HepG2 (cell line): ENCODE data around the gene FAM162A. TPM values are rescaled to one million over a fixed set of nuclear protein-coding genes. Genes with fewer than 3 reads are reported as not detected.

Experiments used
- ATAC-seq: fragments of 200-7000 bp; cut with Tn5 transposase; 3 replicates; pipeline ENCODE4 v1.9.1; 2020; ENCODE audit warnings: mild to moderate bottlenecking, moderate library complexity
- BruUV-seq: library from RNA; stranded (reverse); fragments of 400-500 nt; replicated peaks from 2 replicates; lab custom pipeline; 2021; lab: Mats Ljungman, UMichigan
- CTCF ChIA-PET: fragments of 300-600 bp; formaldehyde crosslinking; extraction: SDS; loops from one replicate; lab custom pipeline; 2021; ENCODE audit warnings: low total read pairs, inconsistent platforms, low intra/inter-chr PET ratio; lab: Yijun Ruan, JAX
- POLR2A ChIA-PET: fragments of 350-600 bp; sonication (Branson Sonifier 250); formaldehyde crosslinking; loops from one replicate; lab custom pipeline; 2020; ENCODE audit warnings: antibody characterized with exemption, inconsistent platforms; lab: Yijun Ruan, JAX
- DNase-seq: peaks from one replicate; pipeline ENCODE4 v3.0.0-alpha.2; 2015; ENCODE audit warnings: low spot score
- FAIRE-seq: peaks from 3 replicates; lab custom pipeline; 2011; peaks lifted over from hg19 to GRCh38; lab: Jason Lieb, UNC
- H2AFZ ChIP-seq: one replicate; pipeline ENCODE4 v1.6.1; 2011; ENCODE audit warnings: low read length, inconsistent platforms
- H3K27ac ChIP-seq: fragments of 300-600 bp; 3 replicates; pipeline ENCODE4 v1.8.0; 2011; ENCODE audit warnings: mixed run types, mild to moderate bottlenecking, mixed read lengths, low read length, inconsistent platforms; ENCODE audit not compliant: insufficient read depth; ENCODE audit errors: extremely low read length
- H3K27me3 ChIP-seq, 2 experiments: fragments of 200-600 bp in 1 of 2; 2 replicates in 1 of 2; 3 replicates in 1 of 2; pipeline versions ENCODE4 v1.6.0 to v1.8.0; 2011; ENCODE audit warnings: low read length in 2 of 2, mild to moderate bottlenecking in 2 of 2, moderate library complexity in 2 of 2, inconsistent platforms in 1 of 2; ENCODE audit not compliant: insufficient read depth in 2 of 2, control insufficient read depth in 1 of 2
- H3K36me3 ChIP-seq, 2 experiments: fragments of 200-600 bp in 1 of 2; replicated peaks in 1 of 2; 2 replicates in 1 of 2; 3 replicates in 1 of 2; pipeline versions ENCODE4 v1.5.1 to v1.8.0; 2011; ENCODE audit warnings: low read length in 2 of 2, inconsistent platforms in 1 of 2; ENCODE audit not compliant: insufficient read depth in 2 of 2, control insufficient read depth in 1 of 2
- H3K4me1 ChIP-seq: 2 replicates; pipeline ENCODE4 v1.5.1; 2012; ENCODE audit warnings: low read length, inconsistent platforms; ENCODE audit not compliant: insufficient read depth
- H3K4me2 ChIP-seq: 2 replicates; pipeline ENCODE4 v1.6.0; 2011; ENCODE audit warnings: low read depth, low read length, inconsistent platforms
- H3K4me3 ChIP-seq, 3 experiments: fragments of 200-600 bp in 1 of 3; sonication (generic), shearing (Covaris generic) in 1 of 3; replicated peaks in 1 of 3; 2 replicates each; pipeline ENCODE4 v1.5.1; 2011 to 2016; ENCODE audit warnings: low read length in 3 of 3, inconsistent platforms in 2 of 3, low read depth in 2 of 3, mild to moderate bottlenecking in 2 of 3, control low read depth in 1 of 3, mixed read lengths in 1 of 3; ENCODE audit not compliant: insufficient read depth in 1 of 3
- H3K79me2 ChIP-seq: one replicate; pipeline ENCODE4 v1.6.1; 2011; ENCODE audit warnings: low read length, inconsistent platforms; ENCODE audit not compliant: insufficient read depth
- H3K9ac ChIP-seq: 2 replicates; pipeline ENCODE4 v1.6.0; 2011; ENCODE audit warnings: mild to moderate bottlenecking, low read depth, low read length, inconsistent platforms; ENCODE audit not compliant: insufficient read depth
- H3K9me3 ChIP-seq: 2 replicates; pipeline ENCODE4 v1.5.1; 2012; ENCODE audit warnings: mild to moderate bottlenecking, low read length
- H4K20me1 ChIP-seq: 2 replicates; pipeline ENCODE4 v1.6.0; 2011; ENCODE audit warnings: inconsistent platforms, mild to moderate bottlenecking, low read length, moderate library complexity; ENCODE audit not compliant: insufficient read depth
- FOXK2 ChIP-seq: fragments of 450-650 bp; IDR thresholded peaks from 2 replicates; pipeline ENCODE4 v1.6.1; 2016
- NFRKB ChIP-seq: fragments of 450-650 bp; IDR thresholded peaks from 2 replicates; pipeline ENCODE4 v1.6.1; 2017
- RBM22 ChIP-seq: fragments of 200-400 bp; formaldehyde crosslinking; optimal IDR thresholded peaks from 2 replicates; pipeline ENCODE3; 2017; ENCODE audit warnings: mild to moderate bottlenecking, low read length, moderate library complexity
- ZNF549 ChIP-seq: sonication (generic); formaldehyde crosslinking; IDR thresholded peaks from 2 replicates; pipeline ENCODE4 v1.5.0; 2020; ENCODE audit warnings: missing genetic modification reagents
- WGBS: methylation state at CpG from one replicate; pipeline ENCODE4 v1.1.6; 2017; ENCODE audit warnings: low lambda C conversion rate; 5-methylcytosine and 5-hydroxymethylcytosine counted together
- in situ Hi-C: cut with HindIII; loops from 2 replicates; pipeline ENCODE4 v1.10.0; 2017; ENCODE audit warnings: low pct_unique_long_range_greater_than_20kb; ENCODE audit not compliant: extremely low pct_ligation_motif_present
- intact Hi-C: fragments of 100-400 bp; cut with micrococcal nuclease; formaldehyde crosslinking; loops from one replicate; pipeline ENCODE4 v1.10.0; 2022; ENCODE audit not compliant: unreplicated experiment
- polyA plus RNA-seq, 8 experiments: library from polyadenylated mRNA; depleted of rRNA in 3 of 8; stranded (reverse) in 7 of 8; unstranded in 1 of 8; fragments of >200 nt; fragmentation: Illumina TruSeq in 4 of 8; extraction: Trizol in 4 of 8; gene quantifications; 2 replicates each; pipeline versions ENCODE4 v1.2.1 to v1.2.3, GENCODE V29; 2011 to 2016; ENCODE audit warnings: low read depth in 4 of 8, missing spikeins in 1 of 8, mixed read lengths in 1 of 8; ENCODE audit not compliant: insufficient read depth in 1 of 8
- total RNA-seq, 5 experiments: library from RNA; depleted of rRNA; stranded (reverse); fragments of >200 nt; fragmentation: Illumina TruSeq; extraction: Trizol; gene quantifications; 2 replicates each; pipeline ENCODE4 v1.2.3, GENCODE V29; 2016; ENCODE audit warnings: low read depth in 1 of 5

Gene FAM162A
- total and polyA plus RNA-seq, 2 of the 13 experiments (the other 11 are each of a cell fraction or from before 2014, with no cell fraction given) = 115 to 155 TPM

- FAIRE-seq (no peak), DNase-seq (no peak), ATAC-seq (no peak)
- in situ Hi-C loops = loop anchor here (5.0 to 10.0 kb wide), 2 partner anchors 46 to 254 kb away; no protein-coding TSS in a partner anchor
- Histone ChIP-seq H3K36me3 (peaks cover 7 to 23% of the 10 kb centered on the region in 2 experiments; a peak in 4 of 5 replicates), H4K20me1 (no peaks in the 10 kb centered on the region), H3K9me3 (no peaks in the 10 kb centered on the region), H2AFZ (no peak overlapping the region), H3K4me2 (no peak overlapping the region), H3K9ac (no peak overlapping the region), H3K4me1 (peaks cover 22% of the 10 kb centered on the region), H3K79me2 (no peaks in the 10 kb centered on the region), H3K4me3 (no peak overlapping the region), H3K27ac (peak overlapping the region; percentile 11), H3K27me3 (no peaks in the 10 kb centered on the region)
- BruUV-seq = no TSS peak
- CTCF ChIA-PET = no interaction called here
- peak; percentile 67 for TF ChIP-seq RBM22
- TF ChIP-seq NFRKB = no peak
- intact Hi-C loops = no loop called here
- WGBS = 100% methylated on average over 2 of the region's 2 CpGs
- POLR2A ChIA-PET = interaction anchor here (0.8 to 1.8 kb wide), 2 partner anchors 25 to 58 kb away, joined by 5 to 6 read pairs; partner anchors contain the start of genes FAM162A and WDR5B
Measured at GRCh38 chr3:122358703-122359032, 25.3 kb upstream of the FAM162A start.

GRCh38 chr3:122362026-122362425, 22.0 kb upstream of the FAM162A start:
- POLR2A ChIA-PET = interaction anchor here (1.1 to 7.8 kb wide), 2 partner anchors 21 to 55 kb away, joined by 3 to 103 read pairs; partner anchors contain the start of genes FAM162A and MIX23
- no TSS peak for BruUV-seq
- in situ Hi-C loops = no loop called here

More at GRCh38 chr3:122362026-122362425, 22.0 kb upstream of the FAM162A start:
- peaks cover 3% of the 10 kb centered on the region for H3K79me2 ChIP-seq
- H4K20me1 ChIP-seq = no peaks in the 10 kb centered on the region
- no peak overlapping the region for H3K4me2 ChIP-seq
- ATAC-seq (no peak), DNase-seq (no peak)
- peaks cover 13 to 33% of the 10 kb centered on the region in 2 experiments; a peak in 4 of 5 replicates for H3K36me3 ChIP-seq
- H3K9me3 ChIP-seq = no peaks in the 10 kb centered on the region
- H3K27ac ChIP-seq = no peak overlapping the region
- no peak overlapping the region for H2AFZ ChIP-seq
- 100% methylated on average over 2 of the region's 2 CpGs for WGBS
- peaks cover 56% of the 10 kb centered on the region for H3K4me1 ChIP-seq
- intact Hi-C loops = no loop called here
- CTCF ChIA-PET = no interaction called here
- no peaks in the 10 kb centered on the region for H3K27me3 ChIP-seq
- TF ChIP-seq ZNF549 (CRISPR knock-in tag) (no peak), FOXK2 (no peak)
- TF ChIP-seq, all 625 proteins: peak for 0
- Histone ChIP-seq H3K9ac (no peak overlapping the region), H3K4me3 (no peak overlapping the region)
- FAIRE-seq = no peak
